ENCODE data around the gene CACNA2D1.
"Not testable (repeated sequence)": the region's sequence is repeated elsewhere in the genome, so short reads cannot be mapped to it uniquely, and the experiment has no call there.

The CACNA2D1 gene

DNA sequence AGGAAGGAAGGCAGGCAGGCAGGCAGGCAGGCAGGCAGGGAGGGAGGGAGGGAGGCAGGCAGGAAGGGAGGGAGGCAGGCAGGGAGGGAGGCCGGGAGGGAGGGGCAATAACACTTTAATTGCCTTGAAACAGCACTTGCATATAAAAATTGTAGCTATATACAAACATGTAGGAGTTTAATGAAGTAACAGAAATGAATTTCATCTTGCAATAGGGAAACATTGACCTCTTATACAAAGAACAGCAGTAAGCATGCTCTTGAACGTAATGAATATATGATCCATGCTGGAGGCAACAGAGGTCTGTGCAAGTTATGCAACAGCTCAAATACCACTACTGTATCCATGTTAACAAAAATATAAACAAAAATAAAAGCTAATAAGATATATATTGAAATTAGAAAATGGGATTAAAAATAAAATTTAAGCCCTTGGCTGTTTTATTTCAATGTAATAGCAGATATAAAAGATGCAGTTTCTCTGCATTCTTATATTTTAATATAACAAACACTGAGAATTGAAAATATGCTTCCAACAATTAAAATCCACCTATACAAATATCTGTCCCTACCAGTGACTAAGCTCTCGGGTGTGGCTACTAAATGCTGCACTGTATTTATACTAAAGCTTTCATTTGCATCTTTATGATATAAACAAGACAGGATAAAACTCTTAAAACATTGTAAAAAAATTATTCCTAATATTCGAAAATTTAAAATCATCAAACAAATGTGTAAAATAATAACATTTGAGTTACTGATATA lies 50.3 kb downstream of the CACNA2D1 start:
- no peak for DNase-seq (ENCODE audit: low read depth in 2 of 2)

DNA sequence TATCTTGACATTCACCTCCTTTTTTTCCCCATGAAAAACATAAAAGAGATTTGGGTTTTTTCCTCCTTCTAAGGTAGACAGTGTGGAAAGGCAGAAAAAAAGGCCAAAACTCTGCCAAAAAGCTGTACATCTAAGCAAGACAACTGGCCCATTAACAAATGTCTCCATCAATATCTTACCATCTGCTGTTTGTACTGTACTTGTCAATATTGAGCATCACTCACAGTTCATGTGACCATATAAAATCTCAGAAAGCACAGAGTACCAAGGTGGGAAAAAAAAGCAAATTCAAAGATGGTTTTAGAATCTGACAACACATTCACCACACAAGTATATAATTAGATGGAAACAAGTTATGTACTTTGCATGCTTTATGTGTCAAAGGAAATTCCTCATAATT lies 52.6 kb downstream of the CACNA2D1 start:
- no peak for DNase-seq (ENCODE audit: low read depth in 2 of 2)

DNA sequence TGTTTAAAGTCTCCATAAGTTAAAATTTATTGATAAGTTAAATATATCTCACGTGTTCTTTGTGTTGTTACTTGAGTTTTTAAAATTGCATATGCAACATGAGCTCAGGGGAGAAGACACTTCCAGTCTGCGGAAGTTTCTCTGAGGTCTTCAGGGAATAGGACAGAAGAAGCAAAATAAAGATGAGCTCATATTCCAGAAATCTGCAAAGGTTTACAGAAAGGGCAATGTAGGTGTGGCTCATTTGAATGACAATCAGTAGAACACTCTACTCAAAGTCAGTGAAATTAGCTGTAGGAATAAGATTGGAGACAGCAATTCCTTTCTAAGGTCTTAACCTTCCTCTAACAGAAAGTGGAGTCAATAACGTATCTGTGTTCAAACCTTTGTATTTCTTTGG lies 53.7 kb downstream of the CACNA2D1 start:
- no peak for DNase-seq (ENCODE audit: low read depth in 2 of 2)

DNA sequence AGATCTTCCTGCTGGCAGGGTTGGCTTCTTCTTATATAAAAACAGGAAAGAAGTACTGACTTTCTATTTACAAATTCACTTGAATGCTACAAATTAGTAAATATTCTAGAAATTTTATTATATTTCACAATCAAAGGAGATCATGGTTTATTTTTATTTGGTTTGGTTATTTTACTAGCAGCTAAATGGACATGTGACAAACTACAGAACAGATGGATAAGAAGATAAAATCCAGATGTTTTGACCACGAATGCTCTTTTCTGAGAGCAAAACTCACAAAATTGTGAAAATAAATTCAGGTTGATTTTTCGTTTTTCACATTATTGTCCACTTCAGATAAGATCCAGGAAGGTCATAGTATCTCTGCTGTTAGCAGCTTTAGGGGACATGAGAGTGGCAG lies 55.4 kb downstream of the CACNA2D1 start:
- no peak for DNase-seq (ENCODE audit: low read depth in 2 of 2)

DNA sequence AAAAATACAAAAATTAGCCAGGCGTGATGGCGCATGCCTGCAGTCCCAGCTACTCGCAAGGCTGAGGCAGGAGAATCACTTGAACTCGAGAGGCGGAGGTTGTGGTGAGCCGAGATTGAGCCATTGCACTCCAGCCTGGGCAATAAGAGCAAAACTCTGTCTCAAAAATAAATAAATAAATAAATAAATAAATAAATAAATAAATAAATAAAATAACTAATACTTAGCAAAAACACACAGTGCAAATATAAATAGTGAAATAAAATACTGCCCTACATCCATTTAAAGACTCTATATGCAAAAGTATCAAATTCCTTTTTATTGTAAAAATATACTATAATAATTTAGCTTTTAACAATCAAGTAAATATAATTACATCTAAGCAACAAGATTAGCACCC lies 57.0 kb downstream of the CACNA2D1 start:
- not testable (repeated sequence) for DNase-seq (ENCODE audit: low read depth in 2 of 2)

DNA sequence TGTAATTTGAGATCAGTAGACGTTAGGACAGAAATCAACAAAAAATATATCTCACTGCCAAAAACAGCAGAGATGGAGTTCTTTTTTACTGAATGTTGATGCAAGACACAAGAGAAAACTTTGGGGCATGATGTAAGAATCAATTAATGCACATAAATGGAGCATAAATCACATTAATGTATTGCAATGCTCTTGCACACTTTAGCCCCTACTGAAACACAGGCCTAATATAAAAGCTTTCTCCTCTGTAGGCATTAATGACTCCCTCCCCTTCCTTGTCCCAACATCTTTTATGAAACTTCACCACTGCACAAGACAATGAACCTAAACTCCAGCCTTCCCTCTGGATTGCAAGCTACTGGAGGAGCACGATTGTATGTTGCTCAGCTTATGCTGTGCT lies 58.8 kb downstream of the CACNA2D1 start:
- DNase-seq (ENCODE audit: low read depth in 2 of 2): no peak

DNA sequence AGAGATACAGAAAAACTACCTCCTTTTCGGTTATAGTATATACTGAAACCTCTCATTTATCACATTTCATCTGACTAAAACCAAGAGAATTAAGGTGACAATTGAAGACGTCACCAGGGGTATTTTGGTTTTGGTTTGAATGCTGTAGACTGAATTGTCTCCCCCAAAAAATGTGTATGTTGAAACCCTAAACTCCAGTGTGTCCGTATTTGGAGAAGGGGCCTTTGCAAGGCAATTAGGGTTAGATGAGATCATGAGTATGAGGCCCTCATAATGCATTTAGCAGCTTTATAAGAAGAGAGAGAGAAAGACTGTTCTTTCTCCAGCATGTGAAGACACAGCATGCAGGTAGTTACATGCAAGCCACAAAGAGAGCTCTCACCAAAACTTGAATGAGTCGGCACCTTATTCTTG lies 59.5 kb downstream of the CACNA2D1 start:
- DNase-seq (ENCODE audit: low read depth in 2 of 2): no peak

DNA sequence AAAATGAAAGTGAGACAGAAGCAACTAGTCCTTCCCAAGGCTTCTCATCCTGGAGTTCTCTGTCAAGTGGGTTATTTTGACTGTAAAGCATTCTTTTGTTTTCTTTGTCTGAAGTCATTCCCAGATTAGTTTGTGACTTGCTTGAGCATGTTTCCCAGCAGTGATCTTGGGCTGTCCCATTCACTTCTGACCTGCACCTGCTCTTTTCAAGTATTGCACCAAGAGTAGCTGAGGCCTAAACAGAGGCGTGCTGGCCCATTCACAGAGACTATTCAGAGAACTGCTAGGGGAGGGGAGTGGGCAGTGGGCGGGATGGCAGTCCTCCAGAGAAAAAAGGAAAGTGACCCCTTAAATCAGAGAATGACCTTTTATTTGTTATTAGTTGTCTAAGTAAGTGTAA lies 61.3 kb downstream of the CACNA2D1 start:
- no peak for DNase-seq (ENCODE audit: low read depth in 2 of 2)

DNA sequence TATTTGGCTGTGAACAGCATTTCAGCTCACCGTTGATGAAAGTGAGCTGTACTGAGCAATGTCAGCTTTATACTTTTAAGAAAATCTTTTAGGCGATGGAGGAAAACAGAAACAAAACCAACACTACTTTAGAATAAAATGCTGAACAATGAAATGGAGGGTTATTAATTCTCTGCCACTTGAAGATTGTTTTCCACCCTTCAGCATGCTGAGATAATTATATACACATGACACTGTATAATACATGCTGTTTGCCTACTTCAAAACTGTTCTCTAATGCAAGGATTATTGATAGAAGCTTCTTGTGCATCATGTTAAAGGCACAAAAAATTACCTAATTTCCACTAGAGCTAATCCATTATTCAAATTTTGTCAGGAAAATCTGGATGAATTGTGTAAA lies 66.8 kb downstream of the CACNA2D1 start:
- DNase-seq (ENCODE audit: low read depth in 2 of 2): no peak

DNA sequence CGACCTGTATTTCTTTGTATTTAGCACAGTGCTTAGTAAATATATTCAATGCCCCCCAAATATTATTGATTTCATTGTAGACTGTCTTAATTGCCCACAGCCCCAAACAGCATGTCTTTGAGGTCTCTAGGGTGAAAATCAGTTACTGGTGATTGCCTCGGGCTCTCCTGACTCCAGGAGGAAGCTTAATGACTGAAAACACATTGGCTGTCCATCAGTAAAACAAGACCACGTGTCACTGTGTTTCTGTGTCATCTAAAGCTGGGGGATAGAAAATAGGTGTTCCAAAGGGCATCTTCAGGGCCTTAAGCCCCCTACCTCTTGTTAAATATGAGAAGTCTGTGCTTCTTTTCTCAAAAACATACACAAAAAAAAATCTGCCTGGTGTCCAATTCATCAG lies 67.9 kb downstream of the CACNA2D1 start:
- no peak for DNase-seq (ENCODE audit: low read depth in 2 of 2)

DNA sequence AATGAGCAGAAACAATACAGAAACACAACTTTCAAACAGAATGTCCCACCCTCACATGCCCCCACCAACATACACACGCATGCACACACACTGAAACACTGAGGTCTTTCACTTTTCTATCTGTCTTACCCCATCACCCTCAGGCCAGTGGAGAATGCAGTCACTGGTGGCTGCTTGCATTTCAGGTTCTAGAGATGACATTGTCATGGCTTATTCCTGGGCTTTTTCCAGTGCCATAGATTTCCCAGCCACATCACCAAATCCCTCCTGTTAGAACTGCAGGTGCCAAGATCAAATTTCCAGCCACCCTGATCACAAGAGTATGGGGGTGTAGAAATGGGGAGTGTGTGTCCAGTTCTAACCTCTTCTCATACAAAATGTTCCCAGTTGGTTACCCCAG lies 68.4 kb downstream of the CACNA2D1 start:
- no peak for DNase-seq (ENCODE audit: low read depth in 2 of 2)

DNA sequence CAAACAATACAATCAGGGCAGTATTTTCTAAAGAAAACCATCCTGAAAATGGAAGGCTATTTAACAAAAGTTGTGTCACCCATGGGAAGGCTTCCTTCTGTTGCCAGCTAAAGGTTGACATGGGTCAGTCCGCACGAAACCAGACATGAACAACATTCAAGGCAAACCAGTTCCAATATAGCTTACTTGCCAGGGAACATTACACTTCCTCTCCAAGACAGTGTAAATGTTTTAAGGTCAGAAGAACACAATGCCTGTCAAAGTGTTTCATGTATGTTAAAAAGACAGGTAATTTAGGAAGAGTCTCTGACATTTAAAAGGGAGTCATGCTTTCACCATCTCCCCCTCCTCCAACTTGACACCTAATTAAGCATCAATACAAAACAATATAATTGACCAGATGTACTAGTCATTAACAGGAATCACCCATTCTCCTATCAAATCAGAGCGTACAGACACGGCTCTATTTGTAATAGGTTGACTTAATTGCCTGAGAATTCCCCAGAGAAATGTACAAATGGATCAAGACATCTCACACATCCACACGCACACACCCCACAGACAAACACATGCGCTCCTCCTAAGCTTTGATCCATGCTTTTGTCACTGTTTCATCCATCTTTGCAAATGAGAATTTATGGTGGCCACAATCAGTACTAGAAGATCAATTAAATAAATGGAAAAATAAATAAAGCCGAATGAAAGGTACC lies 69.5 kb downstream of the CACNA2D1 start:
- DNase-seq (ENCODE audit: low read depth in 2 of 2): no peak

DNA sequence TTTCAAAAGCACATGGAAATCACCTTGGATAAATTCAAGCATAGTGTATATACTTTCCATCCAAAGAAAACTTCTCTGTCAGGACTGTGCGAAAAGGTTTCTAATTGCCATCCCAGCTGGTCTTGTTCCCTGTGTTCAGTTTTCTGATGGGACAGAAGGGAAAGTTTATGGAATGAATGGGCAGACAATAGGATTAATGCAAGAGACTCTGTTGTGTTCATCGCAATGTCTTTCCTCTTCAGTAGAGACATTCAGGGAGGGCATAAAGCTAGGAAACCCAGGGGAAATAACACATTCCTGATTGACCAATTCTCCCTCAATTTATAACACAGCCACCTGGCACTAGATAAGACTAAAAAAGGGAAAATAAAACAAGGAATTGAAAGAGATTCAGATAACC lies 78.9 kb downstream of the CACNA2D1 start:
- DNase-seq (ENCODE audit: low read depth in 2 of 2): no peak

DNA sequence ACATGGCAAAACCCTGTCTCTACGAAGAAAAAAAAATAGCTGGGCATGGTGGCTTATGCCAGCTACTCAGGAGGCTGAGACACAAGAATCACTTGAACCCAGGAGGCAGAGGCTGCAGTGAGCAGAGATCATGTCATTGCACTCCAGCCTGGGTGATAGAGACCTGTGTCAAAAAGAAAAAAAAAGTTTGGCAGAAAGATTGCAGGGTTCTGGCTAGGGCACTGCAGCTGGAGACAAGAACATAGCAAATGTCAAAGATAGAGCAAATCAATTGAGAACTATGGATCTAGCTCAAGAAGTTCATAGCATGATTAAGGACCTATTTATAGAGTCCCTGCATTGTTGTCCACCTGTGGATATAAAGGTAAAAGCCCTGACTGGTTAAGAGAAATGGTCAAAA lies 79.5 kb downstream of the CACNA2D1 start:
- no peak for DNase-seq (ENCODE audit: low read depth in 2 of 2)

DNA sequence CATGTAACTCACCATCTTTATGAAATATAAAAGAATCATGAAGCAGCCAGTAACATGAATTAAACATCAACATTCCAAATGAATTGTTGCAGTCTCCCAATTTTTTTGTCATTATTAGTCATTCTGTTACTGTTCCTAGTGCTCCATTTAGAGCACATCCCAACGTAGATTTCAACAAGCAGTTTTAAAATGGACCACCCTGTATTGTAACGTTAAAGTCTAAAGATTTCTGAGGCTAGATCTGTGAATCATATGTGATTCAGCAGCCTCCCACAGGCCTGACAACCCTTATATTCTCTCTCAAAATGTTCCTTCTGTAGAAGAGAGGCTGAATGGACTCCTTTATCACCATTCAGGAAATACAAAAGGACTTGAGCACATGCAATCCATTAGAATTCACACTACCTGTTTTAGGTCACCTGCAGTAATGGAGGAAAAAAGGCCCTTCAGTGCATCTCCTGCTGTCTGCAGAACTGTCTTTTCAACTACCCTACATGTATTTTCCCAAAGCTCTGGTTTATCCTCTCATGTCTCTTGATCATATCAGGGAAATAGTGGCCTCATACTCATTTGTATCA lies 81.4 kb downstream of the CACNA2D1 start:
- DNase-seq (ENCODE audit: low read depth in 2 of 2): no peak

DNA sequence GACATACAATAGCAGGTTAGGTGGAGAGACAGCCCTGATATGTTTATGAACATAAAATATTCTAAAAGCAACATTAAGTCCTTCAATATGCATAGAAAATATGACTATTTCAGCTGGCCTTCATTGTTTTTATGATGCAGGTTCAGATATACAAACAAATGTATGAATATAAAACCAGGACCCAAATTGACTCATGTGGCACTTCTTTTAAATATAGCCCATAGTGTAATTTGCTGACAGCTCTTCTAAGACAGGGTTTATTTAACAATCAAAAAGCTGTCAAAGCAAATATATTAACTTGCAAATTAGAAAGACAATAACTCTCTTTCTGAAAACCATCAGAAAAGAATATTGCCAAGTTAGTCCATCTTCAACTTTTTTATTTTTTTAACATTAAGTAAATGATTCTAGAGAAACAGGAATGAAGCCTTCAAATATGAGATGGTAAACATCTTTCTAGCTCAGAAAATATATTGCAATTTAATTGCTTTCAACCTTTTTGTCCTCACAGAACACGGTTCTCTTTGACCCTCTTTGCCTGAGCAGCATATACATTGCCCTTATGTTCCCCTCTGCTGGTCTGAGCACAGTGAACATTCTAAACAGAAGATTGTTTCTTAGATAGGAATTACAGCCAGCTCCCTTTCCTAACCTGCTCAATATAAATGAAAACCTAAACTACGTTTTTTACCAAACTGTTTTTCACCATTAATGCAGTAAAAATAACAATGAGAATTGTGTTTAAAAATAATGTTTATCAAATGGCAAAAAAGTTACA lies 82.8 kb downstream of the CACNA2D1 start:
- DNase-seq (ENCODE audit: low read depth in 2 of 2): no peak

DNA sequence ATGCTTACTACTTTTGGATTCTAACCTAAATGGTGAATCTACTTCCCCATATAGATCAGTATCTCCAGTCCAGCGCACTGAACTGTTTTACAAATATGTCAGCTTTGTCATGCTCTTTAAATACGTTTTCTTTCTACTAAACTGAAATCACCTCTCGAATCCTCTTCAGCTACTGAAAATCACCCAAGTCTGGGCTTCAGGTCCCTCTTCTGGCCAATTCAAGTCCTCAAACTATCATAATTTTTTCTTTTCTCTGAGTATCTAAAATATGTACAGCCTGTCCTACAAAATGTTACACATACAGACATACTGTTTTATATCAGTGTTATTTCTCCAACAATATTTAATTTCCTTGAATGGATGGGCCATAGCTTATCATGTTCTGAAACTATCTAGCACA lies 84.2 kb downstream of the CACNA2D1 start:
- DNase-seq (ENCODE audit: low read depth in 2 of 2): no peak

DNA sequence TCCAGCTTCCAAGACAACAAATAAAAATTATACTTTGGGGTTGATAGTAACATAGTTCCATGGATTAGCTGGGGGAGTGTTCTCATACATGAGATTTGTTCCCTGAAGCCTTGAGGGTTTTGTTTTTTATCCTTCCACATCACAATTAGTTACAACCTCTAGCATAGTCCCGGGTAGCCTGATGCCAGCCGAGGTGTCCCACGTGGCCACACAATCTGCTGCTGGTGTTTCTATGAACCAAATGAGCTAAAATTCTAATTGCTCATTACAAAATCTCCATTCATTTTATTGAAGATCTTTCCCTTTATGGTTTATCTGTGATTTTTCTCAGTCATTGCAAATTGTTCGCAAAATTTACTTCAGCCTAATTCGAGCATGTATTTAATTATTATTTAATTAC lies 84.7 kb downstream of the CACNA2D1 start:
- DNase-seq (ENCODE audit: low read depth in 2 of 2): no peak

DNA sequence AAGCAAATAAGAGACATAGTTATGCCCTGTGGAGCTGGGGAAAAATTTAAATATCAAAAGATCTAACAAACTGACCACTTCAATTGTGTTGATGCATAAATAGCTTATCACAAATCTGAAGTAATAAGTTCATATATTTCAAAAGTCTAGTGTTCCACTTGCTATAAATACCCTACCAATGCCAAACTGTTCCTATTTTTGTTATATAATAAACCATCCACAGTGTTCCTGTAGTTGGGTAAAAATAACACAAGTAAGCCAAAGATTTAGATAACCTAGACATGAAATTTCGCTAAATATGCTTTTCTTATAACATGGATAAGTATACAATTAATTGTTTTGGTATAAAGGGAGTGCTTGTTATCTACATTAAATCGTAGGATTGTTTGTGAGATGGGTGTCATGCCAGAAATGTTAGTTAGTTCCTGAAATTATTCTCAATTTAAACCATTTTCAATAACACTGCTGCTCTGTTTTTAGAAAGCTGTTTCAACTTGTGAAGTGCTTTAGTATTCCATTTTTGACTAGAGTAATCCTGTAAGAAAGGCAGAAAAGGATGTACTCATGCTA lies 85.5 kb downstream of the CACNA2D1 start:
- DNase-seq (ENCODE audit: low read depth in 2 of 2): no peak

DNA sequence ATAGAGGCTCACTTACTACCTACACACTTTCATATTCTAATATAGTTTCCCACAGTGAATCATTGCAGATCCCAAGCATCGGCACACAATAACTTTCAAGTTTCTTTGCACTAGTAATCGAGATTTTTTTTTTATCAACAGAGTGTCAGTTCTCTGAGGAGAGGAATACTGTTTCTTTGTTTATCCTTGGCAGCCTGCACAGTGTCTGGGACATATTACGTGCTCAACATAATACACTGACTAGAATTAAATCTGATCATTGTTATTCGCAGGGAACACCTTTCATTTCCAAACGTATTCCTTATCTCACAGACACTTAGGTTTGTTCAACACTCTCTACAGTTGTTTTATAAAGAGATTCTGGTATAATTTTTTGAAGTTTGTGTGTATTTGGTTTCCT lies 95.3 kb downstream of the CACNA2D1 start:
- DNase-seq (ENCODE audit: low read depth in 2 of 2): no peak

DNA sequence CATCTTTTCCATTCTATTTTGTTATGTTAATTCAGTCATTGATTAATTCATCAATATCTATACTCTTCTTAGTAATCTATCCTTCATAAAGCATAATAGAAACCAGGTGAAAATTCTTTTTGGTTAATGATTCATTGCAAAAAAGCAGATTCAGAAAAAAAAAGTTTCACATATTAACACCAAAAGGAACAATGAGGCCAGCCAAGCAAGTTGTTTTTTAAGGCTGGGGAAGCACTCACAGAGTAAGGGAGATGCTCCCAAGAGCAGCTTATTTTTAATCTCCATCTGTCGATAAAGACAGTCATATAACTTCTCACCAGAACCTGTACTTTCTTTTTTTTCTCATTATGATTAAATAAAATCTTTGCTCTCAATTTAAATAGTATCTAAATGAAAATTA lies 95.8 kb downstream of the CACNA2D1 start:
- no peak for DNase-seq (ENCODE audit: low read depth in 2 of 2)

DNA sequence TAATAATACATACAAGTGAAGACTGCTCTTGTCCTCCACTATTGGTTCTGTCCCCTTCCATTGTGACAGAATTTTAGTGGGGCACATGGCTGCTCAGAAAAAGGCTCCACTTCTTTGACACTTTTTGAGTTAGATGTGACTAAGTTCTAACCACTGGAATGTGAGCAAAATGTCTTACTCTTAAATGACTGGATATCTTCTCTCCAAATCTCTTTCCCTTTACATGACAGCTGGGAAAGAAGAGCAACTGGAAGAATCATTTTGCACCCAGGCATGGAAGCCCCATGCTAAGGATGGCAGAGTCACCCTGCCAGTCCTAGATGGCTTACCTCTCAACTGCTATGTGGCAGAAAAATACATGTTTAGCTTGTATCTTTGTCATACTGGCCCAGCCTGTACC lies 97.7 kb downstream of the CACNA2D1 start:
- DNase-seq (ENCODE audit: low read depth in 2 of 2): no peak
